ENCODE measurements around the gene R3HDM4.

DNA sequence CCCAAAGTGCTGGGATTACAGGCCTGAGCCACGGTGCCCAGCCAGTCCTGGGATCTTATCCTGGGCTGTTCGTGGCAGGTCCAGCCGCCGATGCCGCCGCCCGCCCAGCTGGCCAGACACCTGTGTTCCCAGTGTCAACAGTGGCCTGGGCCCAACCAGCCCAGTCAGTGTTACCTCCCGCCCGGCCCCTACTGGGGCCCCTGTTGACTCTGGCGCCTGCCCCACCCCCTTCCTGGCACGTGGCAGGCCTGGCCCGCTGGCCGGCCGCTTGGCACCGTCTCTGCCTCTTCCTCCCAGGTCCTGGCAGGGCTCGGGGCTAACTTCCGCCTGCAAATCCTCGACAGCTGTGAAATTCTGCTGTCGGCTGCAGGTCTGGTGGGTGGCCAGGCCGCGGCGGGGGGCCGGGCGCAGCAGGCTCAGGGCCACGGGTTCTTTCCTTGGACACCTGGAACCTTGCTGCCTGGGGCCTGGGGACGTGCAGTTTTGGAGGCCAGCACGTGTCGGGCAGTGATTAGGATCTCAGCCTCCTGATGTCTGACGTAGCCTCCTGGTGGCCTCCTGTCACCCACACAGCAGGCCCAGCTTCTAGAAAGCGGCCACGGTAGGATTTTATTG is 22.0 kb upstream of the R3HDM4 start:
- TF ChIP-seq CTCF (IDR thresholded peaks at IDR 0.05; ENCODE audit: low read length) (no peak), EZH2 (IDR thresholded peaks at IDR 0.05; ENCODE audit: borderline replicate concordance, low read length) (no peak)

Measured in OCI-LY1 (cell line).